Skeletal muscle tissue (tissue), 4 donors: ENCODE measurements around the gene NOSTRIN. TPM values are rescaled to one million over a fixed set of nuclear protein-coding genes. Genes with fewer than 3 reads are reported as not detected.
A peak's percentile ranks its signal among the peaks of the same experiment; 100 is the strongest.
"Not testable (repeated sequence)": the region's sequence is repeated elsewhere in the genome, so short reads cannot be mapped to it uniquely, and the experiment has no call there.

Experiments
- H3K27ac ChIP-seq: one replicate; pipeline ENCODE4 v1.7.0; 2013; ENCODE audit warnings: mild to moderate bottlenecking, low read depth, low read length, inconsistent platforms
- H3K27me3 ChIP-seq, 3 donors: one replicate each; pipeline ENCODE4 v1.7.0; 2013; ENCODE audit warnings: low read length in 3 of 3; ENCODE audit not compliant: control insufficient read depth in 3 of 3, insufficient read depth in 3 of 3
- H3K36me3 ChIP-seq, 3 donors: one replicate each; pipeline ENCODE4 v1.7.0; 2013; ENCODE audit warnings: low read length in 3 of 3; ENCODE audit not compliant: control insufficient read depth in 3 of 3, insufficient read depth in 3 of 3
- H3K4me1 ChIP-seq, 3 donors: one replicate each; pipeline ENCODE4 v1.7.0; 2013; ENCODE audit warnings: low read length in 3 of 3, mild to moderate bottlenecking in 3 of 3; ENCODE audit not compliant: control insufficient read depth in 3 of 3, insufficient read depth in 3 of 3
- H3K4me3 ChIP-seq, 3 donors: one replicate each; pipeline ENCODE4 v1.7.0; 2013; ENCODE audit warnings: low read length in 3 of 3
- H3K9ac ChIP-seq, 3 donors: one replicate each; pipeline ENCODE4 v1.7.0; 2013; ENCODE audit warnings: low read length in 3 of 3, mild to moderate bottlenecking in 3 of 3, moderate library complexity in 2 of 3, low read depth in 1 of 3
- H3K9me3 ChIP-seq, 3 donors: one replicate each; pipeline ENCODE4 v1.7.0; 2013; ENCODE audit warnings: low read length in 3 of 3; ENCODE audit not compliant: control insufficient read depth in 3 of 3
- total RNA-seq: library from RNA; depleted of rRNA; stranded (reverse); fragments of >200 nt; gene quantifications from one replicate; pipeline ENCODE4 v1.2.3, GENCODE V29; 2014
- donor health status: Osteomylitis.

NOSTRIN gene
- total RNA-seq, 1 donor from 2014 or later: 8.4 TPM

GRCh38 chr2:168789776-168790175 is 12.7 kb upstream of the NOSTRIN start:
- Histone ChIP-seq H3K27ac (no peak overlapping the region), H3K4me1 (no peaks in the 10 kb centered on the region), H3K4me3 (no peak overlapping the region), H3K9me3 (no peaks in the 10 kb centered on the region), H3K27me3 (no peaks in the 10 kb centered on the region), H3K9ac (no peak overlapping the region), H3K36me3 (no peaks in the 10 kb centered on the region)

DNA sequence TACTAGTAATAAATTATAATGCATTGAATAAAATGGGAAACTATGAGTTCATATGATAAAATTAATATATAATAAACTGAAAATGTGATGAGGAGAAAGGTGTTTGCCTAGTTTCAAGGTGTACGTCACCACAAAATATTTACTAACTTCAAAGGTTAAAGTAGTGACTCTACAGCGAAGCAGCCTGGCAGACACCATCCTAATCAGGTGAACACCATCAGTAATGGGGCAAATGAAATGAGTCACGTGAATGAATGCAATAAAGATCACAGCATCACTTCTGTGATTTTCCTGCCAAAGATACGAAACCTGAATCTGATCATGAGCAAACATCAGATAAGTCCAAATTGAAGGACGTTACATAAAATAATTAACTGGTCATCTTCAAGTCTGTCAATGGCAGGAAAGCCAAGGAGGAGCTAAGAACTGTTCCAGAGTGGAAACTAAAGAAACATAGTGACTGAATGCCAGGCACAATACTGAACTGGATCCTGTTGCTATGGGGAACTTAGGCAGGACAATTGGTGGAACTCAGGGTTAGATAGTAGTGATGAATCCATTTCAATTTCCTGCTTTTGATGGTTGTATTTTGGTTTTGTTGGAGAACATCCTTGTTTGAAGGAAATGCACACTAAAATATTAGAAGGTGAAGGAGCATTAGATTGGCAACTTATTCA is 12.1 kb upstream of the NOSTRIN start:
- Histone ChIP-seq H3K36me3 (no peaks in the 10 kb centered on the region), H3K27ac (no peak overlapping the region), H3K9ac (no peak overlapping the region), H3K27me3 (no peaks in the 10 kb centered on the region), H3K9me3 (no peaks in the 10 kb centered on the region), H3K4me3 (no peak overlapping the region), H3K4me1 (no peaks in the 10 kb centered on the region)

- H3K4me1 ChIP-seq, H3K9me3 ChIP-seq, H3K4me3 ChIP-seq, H3K36me3 ChIP-seq, H3K9ac ChIP-seq, H3K27me3 ChIP-seq, H3K27ac ChIP-seq: not testable (repeated sequence)
Observed at GRCh38 chr2:168791140-168791539, 11.3 kb upstream of the NOSTRIN start.

DNA sequence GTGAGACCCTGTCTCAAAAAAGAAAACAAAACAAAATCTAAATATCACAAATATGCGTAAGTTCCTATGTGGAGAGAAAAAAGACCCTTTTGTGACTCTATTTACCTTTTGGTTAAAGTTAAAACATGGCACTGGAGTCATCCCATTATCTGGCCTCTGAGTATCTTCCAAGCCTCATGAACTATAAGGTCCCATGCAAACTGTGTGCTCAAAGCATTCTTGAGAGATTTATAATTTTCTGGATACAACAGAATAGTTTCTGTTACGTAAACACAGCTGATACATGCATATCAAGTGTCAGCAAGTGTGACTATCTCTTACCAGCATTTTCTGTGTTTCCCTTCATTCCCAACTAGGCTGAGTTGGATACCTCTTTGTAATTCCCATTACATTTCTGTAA is 8.8 kb upstream of the NOSTRIN start:
- Histone ChIP-seq H3K9ac (no peak overlapping the region), H3K9me3 (no peaks in the 10 kb centered on the region), H3K4me3 (no peak overlapping the region), H3K36me3 (no peaks in the 10 kb centered on the region), H3K27ac (no peak overlapping the region), H3K4me1 (peaks cover 0 to 3% (median 0%) of the 10 kb centered on the region in 3 donors), H3K27me3 (no peaks in the 10 kb centered on the region)

DNA sequence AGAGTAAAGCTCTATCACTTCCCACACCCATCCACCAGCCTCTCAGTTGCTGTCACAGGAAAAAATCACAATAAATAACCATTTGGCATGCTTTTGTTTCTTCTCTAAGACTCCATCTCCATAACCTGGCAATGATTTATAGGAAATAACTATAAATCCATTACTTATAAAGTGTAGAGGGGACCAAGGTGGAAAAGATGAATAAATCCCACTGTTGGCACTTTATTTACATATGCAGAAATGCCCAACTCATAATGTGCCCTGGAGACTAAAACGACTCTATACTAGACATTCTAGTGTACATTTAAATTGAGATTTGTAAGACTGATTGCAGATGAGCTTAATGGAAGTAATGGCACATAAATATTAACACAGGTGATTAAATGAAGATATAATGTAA is 7.5 kb upstream of the NOSTRIN start:
- Histone ChIP-seq H3K4me1 (peaks cover 0 to 9% (median 0%) of the 10 kb centered on the region in 3 donors), H3K4me3 (no peak overlapping the region), H3K9ac (no peak overlapping the region), H3K27ac (no peak overlapping the region), H3K9me3 (no peaks in the 10 kb centered on the region), H3K27me3 (no peaks in the 10 kb centered on the region), H3K36me3 (no peaks in the 10 kb centered on the region)

- Histone ChIP-seq H3K36me3 (no peaks in the 10 kb centered on the region), H3K4me3 (no peak overlapping the region), H3K9me3 (no peaks in the 10 kb centered on the region), H3K4me1 (peaks cover 0 to 9% (median 0%) of the 10 kb centered on the region in 3 donors), H3K27me3 (no peaks in the 10 kb centered on the region), H3K9ac (no peak overlapping the region), H3K27ac (peak overlapping the region; percentile 52)
Observed at GRCh38 chr2:168796090-168796577, 6.3 kb upstream of the NOSTRIN start.

GRCh38 chr2:168796583-168797285 is 5.7 kb upstream of the NOSTRIN start:
- H3K4me1 ChIP-seq: peaks cover 0 to 9% (median 0%) of the 10 kb centered on the region in 3 donors

GRCh38 chr2:168797286-168797655 is 5.2 kb upstream of the NOSTRIN start:
- Histone ChIP-seq H3K9ac (no peak overlapping the region), H3K27me3 (no peaks in the 10 kb centered on the region), H3K4me3 (no peak overlapping the region), H3K4me1 (peaks cover 0 to 9% (median 0%) of the 10 kb centered on the region in 3 donors), H3K9me3 (no peaks in the 10 kb centered on the region), H3K36me3 (no peaks in the 10 kb centered on the region), H3K27ac (no peak overlapping the region)

More at GRCh38 chr2:168796583-168797285, 5.7 kb upstream of the NOSTRIN start:
- no peak overlapping the region for H3K9ac ChIP-seq
- no peaks in the 10 kb centered on the region for H3K27me3 ChIP-seq
- no peaks in the 10 kb centered on the region for H3K36me3 ChIP-seq
- H3K9me3 ChIP-seq: no peaks in the 10 kb centered on the region
- H3K4me3 ChIP-seq: no peak overlapping the region
- peak overlapping the region; percentile 52 for H3K27ac ChIP-seq

DNA sequence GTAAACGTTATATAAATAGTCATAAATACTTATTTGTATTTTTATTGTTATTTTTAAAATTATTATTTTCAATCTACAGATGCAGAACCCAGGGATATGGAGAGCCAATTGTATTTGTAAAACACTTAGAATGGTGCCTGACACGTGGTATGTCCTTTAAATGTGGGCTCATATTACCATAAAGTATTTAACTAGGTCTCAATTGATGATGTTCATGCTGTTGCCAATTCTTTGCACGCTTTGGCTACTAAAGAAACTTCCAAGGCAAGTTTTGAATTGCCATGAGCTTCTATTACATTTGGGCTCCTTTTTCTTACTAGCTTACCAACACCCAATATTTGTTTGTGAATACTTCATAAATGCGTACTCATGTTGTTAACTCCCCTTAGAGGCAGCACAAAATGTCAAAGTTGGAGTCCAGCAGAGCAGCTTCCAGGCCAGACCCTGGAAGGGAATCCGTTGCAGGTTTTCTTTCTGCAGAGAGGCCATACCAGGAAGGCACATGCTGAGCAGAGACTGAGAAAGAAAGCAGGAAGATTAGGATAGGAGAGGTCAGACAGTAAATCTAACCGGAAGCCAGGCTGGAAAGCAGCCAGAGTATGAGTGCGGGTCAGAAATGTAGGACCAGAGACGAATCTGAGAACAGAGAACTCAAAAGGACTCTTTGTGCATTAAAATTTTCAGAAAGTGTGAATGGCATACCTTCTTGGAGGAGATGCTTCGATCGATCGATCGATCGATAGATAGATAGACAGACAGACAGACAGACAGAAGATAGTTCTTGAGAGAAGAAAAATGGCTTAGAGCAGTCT is 4.2 kb upstream of the NOSTRIN start:
- Histone ChIP-seq H3K9me3 (no peaks in the 10 kb centered on the region), H3K4me3 (no peak overlapping the region), H3K36me3 (no peaks in the 10 kb centered on the region), H3K27me3 (no peaks in the 10 kb centered on the region), H3K4me1 (peaks cover 0 to 9% (median 0%) of the 10 kb centered on the region in 3 donors), H3K9ac (no peak overlapping the region), H3K27ac (no peak overlapping the region)
